HepG2 (cell line): ENCODE results near the gene HELB. TPM values are rescaled to one million over a fixed set of nuclear protein-coding genes. Genes with fewer than 3 reads are reported as not detected.

ENCODE experiments used
- ATAC-seq: fragments of 200-7000 bp; cut with Tn5 transposase; 3 replicates; pipeline ENCODE4 v1.9.1; 2020; ENCODE audit warnings: mild to moderate bottlenecking, moderate library complexity
- BruUV-seq: library from RNA; stranded (reverse); fragments of 400-500 nt; replicated peaks from 2 replicates; lab custom pipeline; 2021; lab: Mats Ljungman, UMichigan
- CTCF ChIA-PET: fragments of 300-600 bp; formaldehyde crosslinking; extraction: SDS; loops from one replicate; lab custom pipeline; 2021; ENCODE audit warnings: low total read pairs, inconsistent platforms, low intra/inter-chr PET ratio; lab: Yijun Ruan, JAX
- POLR2A ChIA-PET: fragments of 350-600 bp; sonication (Branson Sonifier 250); formaldehyde crosslinking; loops from one replicate; lab custom pipeline; 2020; ENCODE audit warnings: antibody characterized with exemption, inconsistent platforms; lab: Yijun Ruan, JAX
- DNase-seq: peaks from one replicate; pipeline ENCODE4 v3.0.0-alpha.2; 2015; ENCODE audit warnings: low spot score
- FAIRE-seq: peaks from 3 replicates; lab custom pipeline; 2011; peaks lifted over from hg19 to GRCh38; lab: Jason Lieb, UNC
- H2AFZ ChIP-seq: one replicate; pipeline ENCODE4 v1.6.1; 2011; ENCODE audit warnings: low read length, inconsistent platforms
- H3K27ac ChIP-seq: fragments of 300-600 bp; 3 replicates; pipeline ENCODE4 v1.8.0; 2011; ENCODE audit warnings: mixed run types, mild to moderate bottlenecking, mixed read lengths, low read length, inconsistent platforms; ENCODE audit not compliant: insufficient read depth; ENCODE audit errors: extremely low read length
- H3K27me3 ChIP-seq, 2 experiments: fragments of 200-600 bp in 1 of 2; 2 replicates in 1 of 2; 3 replicates in 1 of 2; pipeline versions ENCODE4 v1.6.0 to v1.8.0; 2011; ENCODE audit warnings: low read length in 2 of 2, mild to moderate bottlenecking in 2 of 2, moderate library complexity in 2 of 2, inconsistent platforms in 1 of 2; ENCODE audit not compliant: insufficient read depth in 2 of 2, control insufficient read depth in 1 of 2
- H3K36me3 ChIP-seq, 2 experiments: fragments of 200-600 bp in 1 of 2; replicated peaks in 1 of 2; 2 replicates in 1 of 2; 3 replicates in 1 of 2; pipeline versions ENCODE4 v1.5.1 to v1.8.0; 2011; ENCODE audit warnings: low read length in 2 of 2, inconsistent platforms in 1 of 2; ENCODE audit not compliant: insufficient read depth in 2 of 2, control insufficient read depth in 1 of 2
- H3K4me1 ChIP-seq: 2 replicates; pipeline ENCODE4 v1.5.1; 2012; ENCODE audit warnings: low read length, inconsistent platforms; ENCODE audit not compliant: insufficient read depth
- H3K4me2 ChIP-seq: 2 replicates; pipeline ENCODE4 v1.6.0; 2011; ENCODE audit warnings: low read depth, low read length, inconsistent platforms
- H3K4me3 ChIP-seq, 3 experiments: fragments of 200-600 bp in 1 of 3; sonication (generic), shearing (Covaris generic) in 1 of 3; replicated peaks in 1 of 3; 2 replicates each; pipeline ENCODE4 v1.5.1; 2011 to 2016; ENCODE audit warnings: low read length in 3 of 3, inconsistent platforms in 2 of 3, low read depth in 2 of 3, mild to moderate bottlenecking in 2 of 3, control low read depth in 1 of 3, mixed read lengths in 1 of 3; ENCODE audit not compliant: insufficient read depth in 1 of 3
- H3K79me2 ChIP-seq: one replicate; pipeline ENCODE4 v1.6.1; 2011; ENCODE audit warnings: low read length, inconsistent platforms; ENCODE audit not compliant: insufficient read depth
- H3K9ac ChIP-seq: 2 replicates; pipeline ENCODE4 v1.6.0; 2011; ENCODE audit warnings: mild to moderate bottlenecking, low read depth, low read length, inconsistent platforms; ENCODE audit not compliant: insufficient read depth
- H3K9me3 ChIP-seq: 2 replicates; pipeline ENCODE4 v1.5.1; 2012; ENCODE audit warnings: mild to moderate bottlenecking, low read length
- H4K20me1 ChIP-seq: 2 replicates; pipeline ENCODE4 v1.6.0; 2011; ENCODE audit warnings: inconsistent platforms, mild to moderate bottlenecking, low read length, moderate library complexity; ENCODE audit not compliant: insufficient read depth
- HDAC6 ChIP-seq: fragments of 200-600 bp; sonication (generic); IDR thresholded peaks from 2 replicates; pipeline ENCODE4 v1.7.0; 2017; ENCODE audit warnings: mild to moderate bottlenecking, antibody characterized with exemption, low read length, low read depth
- KAT7 ChIP-seq: IDR thresholded peaks from 2 replicates; pipeline ENCODE4 v1.6.1; 2018; ENCODE audit warnings: borderline replicate concordance, missing compliant biosample characterization
- MYPOP ChIP-seq: sonication (generic); formaldehyde crosslinking; IDR thresholded peaks from 2 replicates; pipeline ENCODE4 v1.8.1; 2023; ENCODE audit warnings: mild to moderate bottlenecking, moderate library complexity, missing genetic modification reagents
- MZF1 ChIP-seq: sonication (generic); formaldehyde crosslinking; IDR thresholded peaks from 2 replicates; pipeline ENCODE4 v1.8.1; 2023; ENCODE audit warnings: mild to moderate bottlenecking, missing genetic modification reagents, borderline replicate concordance
- TFDP2 ChIP-seq: sonication (generic); formaldehyde crosslinking; IDR thresholded peaks from 2 replicates; pipeline ENCODE4 v1.4.0; 2020; ENCODE audit warnings: missing genetic modification reagents
- YEATS4 ChIP-seq: sonication (generic); formaldehyde crosslinking; IDR thresholded peaks from 2 replicates; pipeline ENCODE4 v1.4.0; 2020; ENCODE audit warnings: missing genetic modification reagents, borderline replicate concordance
- ZNF230 ChIP-seq: sonication (generic); formaldehyde crosslinking; IDR thresholded peaks from 2 replicates; pipeline ENCODE4 v1.4.0; 2020; ENCODE audit warnings: mild to moderate bottlenecking, missing genetic modification reagents
- ZNF232 ChIP-seq: sonication (generic); formaldehyde crosslinking; IDR thresholded peaks from 2 replicates; pipeline ENCODE4 v1.4.0; 2020; ENCODE audit warnings: missing genetic modification reagents, borderline replicate concordance
- ZNF251 ChIP-seq: sonication (generic); formaldehyde crosslinking; IDR thresholded peaks from 2 replicates; pipeline ENCODE4 v1.9.0; 2021; ENCODE audit warnings: mild to moderate bottlenecking, missing genetic modification reagents
- ZNF292 ChIP-seq: sonication (generic); formaldehyde crosslinking; IDR thresholded peaks from 2 replicates; pipeline ENCODE4 v1.8.1; 2022; ENCODE audit warnings: mild to moderate bottlenecking, low read depth, missing genetic modification reagents, borderline replicate concordance
- ZNF3 ChIP-seq: IDR thresholded peaks from 2 replicates; pipeline ENCODE4 v1.7.0; 2017; ENCODE audit warnings: inconsistent platforms
- ZNF362 ChIP-seq: sonication (generic); formaldehyde crosslinking; IDR thresholded peaks from 2 replicates; pipeline ENCODE4 v1.4.0; 2020; ENCODE audit warnings: missing genetic modification reagents, mild to moderate bottlenecking, borderline replicate concordance
- ZNF432 ChIP-seq: sonication (generic); formaldehyde crosslinking; IDR thresholded peaks from 2 replicates; pipeline ENCODE4 v1.5.0; 2020; ENCODE audit warnings: missing genetic modification reagents, mild to moderate bottlenecking, borderline replicate concordance
- ZNF670 ChIP-seq: sonication (generic); formaldehyde crosslinking; IDR thresholded peaks from 2 replicates; pipeline ENCODE4 v1.8.0; 2022; ENCODE audit warnings: mild to moderate bottlenecking, missing genetic modification reagents, borderline replicate concordance
- ZNF7 ChIP-seq: IDR thresholded peaks from 2 replicates; pipeline ENCODE4 v1.6.1; 2016; ENCODE audit warnings: missing biosample characterization, missing genetic modification reagents
- ZNF709 ChIP-seq: sonication (generic); formaldehyde crosslinking; IDR thresholded peaks from 2 replicates; pipeline ENCODE4 v1.5.0; 2020; ENCODE audit warnings: mild to moderate bottlenecking, missing genetic modification reagents
- ZNF747 ChIP-seq: sonication (generic); formaldehyde crosslinking; IDR thresholded peaks from 2 replicates; pipeline ENCODE4 v1.8.1; 2023; ENCODE audit warnings: missing genetic modification reagents, mild to moderate bottlenecking, borderline replicate concordance
- WGBS: methylation state at CpG from one replicate; pipeline ENCODE4 v1.1.6; 2017; ENCODE audit warnings: low lambda C conversion rate; 5-methylcytosine and 5-hydroxymethylcytosine counted together
- in situ Hi-C: cut with HindIII; loops from 2 replicates; pipeline ENCODE4 v1.10.0; 2017; ENCODE audit warnings: low pct_unique_long_range_greater_than_20kb; ENCODE audit not compliant: extremely low pct_ligation_motif_present
- intact Hi-C: fragments of 100-400 bp; cut with micrococcal nuclease; formaldehyde crosslinking; loops from one replicate; pipeline ENCODE4 v1.10.0; 2022; ENCODE audit not compliant: unreplicated experiment
- polyA plus RNA-seq, 8 experiments: library from polyadenylated mRNA; depleted of rRNA in 3 of 8; stranded (reverse) in 7 of 8; unstranded in 1 of 8; fragments of >200 nt; fragmentation: Illumina TruSeq in 4 of 8; extraction: Trizol in 4 of 8; gene quantifications; 2 replicates each; pipeline versions ENCODE4 v1.2.1 to v1.2.3, GENCODE V29; 2011 to 2016; ENCODE audit warnings: low read depth in 4 of 8, missing spikeins in 1 of 8, mixed read lengths in 1 of 8; ENCODE audit not compliant: insufficient read depth in 1 of 8
- total RNA-seq, 5 experiments: library from RNA; depleted of rRNA; stranded (reverse); fragments of >200 nt; fragmentation: Illumina TruSeq; extraction: Trizol; gene quantifications; 2 replicates each; pipeline ENCODE4 v1.2.3, GENCODE V29; 2016; ENCODE audit warnings: low read depth in 1 of 5
- TF ChIP-seq, protein P1 (sequence below): sonication (generic); formaldehyde crosslinking; IDR thresholded peaks from 2 replicates; pipeline ENCODE4 v1.4.0; 2020; ENCODE audit warnings: missing genetic modification reagents, borderline replicate concordance
- TF ChIP-seq, protein P2 (sequence below): sonication (generic); formaldehyde crosslinking; IDR thresholded peaks from 2 replicates; pipeline ENCODE4 v1.5.0; 2020; ENCODE audit warnings: missing genetic modification reagents

Gene HELB
- total and polyA plus RNA-seq, 2 of the 13 experiments (the other 11 are each of a cell fraction or from before 2014, with no cell fraction given), result 1.7 to 3.7 TPM

GRCh38 chr12:66335746-66336145 is 33.5 kb downstream of the HELB start:
- no TSS peak for BruUV-seq
- H4K20me1 ChIP-seq, result no peaks in the 10 kb centered on the region
- no peak overlapping the region for H3K27ac ChIP-seq
- H3K79me2 ChIP-seq, result no peaks in the 10 kb centered on the region
- no peaks in the 10 kb centered on the region for H3K4me1 ChIP-seq
- ChIA-PET CTCF (no interaction called here), POLR2A (no interaction called here)
- H3K9ac ChIP-seq, result no peak overlapping the region
- DNase-seq (no peak), FAIRE-seq (no peak), ATAC-seq (no peak)
- peaks cover 0 to 2% of the 10 kb centered on the region in 2 experiments; a peak in 1 of 5 replicates for H3K36me3 ChIP-seq
- no peak overlapping the region for H3K4me3 ChIP-seq
- H3K27me3 ChIP-seq, result no peaks in the 10 kb centered on the region
- H3K4me2 ChIP-seq, result no peak overlapping the region
- in situ Hi-C loops (no loop called here), intact Hi-C loops (no loop called here)
- WGBS, result 95% methylated on average over 2 of the region's 2 CpGs
- TF ChIP-seq HDAC6 (no peak), KAT7 (CRISPR knock-in tag) (no peak), ZNF432 (CRISPR knock-in tag) (no peak), ZNF251 (CRISPR knock-in tag) (no peak), YEATS4 (CRISPR knock-in tag) (no peak), TFDP2 (no peak), ZNF7 (CRISPR knock-in tag) (no peak), MZF1 (CRISPR knock-in tag) (no peak), ZNF230 (CRISPR knock-in tag) (no peak), ZNF670 (CRISPR knock-in tag) (no peak), ZNF232 (CRISPR knock-in tag) (no peak), ZNF3 (no peak), ZNF747 (CRISPR knock-in tag) (no peak), MYPOP (CRISPR knock-in tag) (no peak), ZNF709 (no peak), ZNF292 (CRISPR knock-in tag) (no peak), ZNF362 (CRISPR knock-in tag) (no peak)
- TF ChIP-seq, protein P1, sequence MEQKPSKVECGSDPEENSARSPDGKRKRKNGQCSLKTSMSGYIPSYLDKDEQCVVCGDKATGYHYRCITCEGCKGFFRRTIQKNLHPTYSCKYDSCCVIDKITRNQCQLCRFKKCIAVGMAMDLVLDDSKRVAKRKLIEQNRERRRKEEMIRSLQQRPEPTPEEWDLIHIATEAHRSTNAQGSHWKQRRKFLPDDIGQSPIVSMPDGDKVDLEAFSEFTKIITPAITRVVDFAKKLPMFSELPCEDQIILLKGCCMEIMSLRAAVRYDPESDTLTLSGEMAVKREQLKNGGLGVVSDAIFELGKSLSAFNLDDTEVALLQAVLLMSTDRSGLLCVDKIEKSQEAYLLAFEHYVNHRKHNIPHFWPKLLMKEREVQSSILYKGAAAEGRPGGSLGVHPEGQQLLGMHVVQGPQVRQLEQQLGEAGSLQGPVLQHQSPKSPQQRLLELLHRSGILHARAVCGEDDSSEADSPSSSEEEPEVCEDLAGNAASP (CRISPR knock-in tag), result no peak
- TF ChIP-seq, protein P2, sequence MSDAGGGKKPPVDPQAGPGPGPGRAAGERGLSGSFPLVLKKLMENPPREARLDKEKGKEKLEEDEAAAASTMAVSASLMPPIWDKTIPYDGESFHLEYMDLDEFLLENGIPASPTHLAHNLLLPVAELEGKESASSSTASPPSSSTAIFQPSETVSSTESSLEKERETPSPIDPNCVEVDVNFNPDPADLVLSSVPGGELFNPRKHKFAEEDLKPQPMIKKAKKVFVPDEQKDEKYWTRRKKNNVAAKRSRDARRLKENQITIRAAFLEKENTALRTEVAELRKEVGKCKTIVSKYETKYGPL (CRISPR knock-in tag), result no peak
- H2AFZ ChIP-seq, result no peak overlapping the region
- no peaks in the 10 kb centered on the region for H3K9me3 ChIP-seq
